ENCODE results near the gene SUN5.

Gene SUN5

DNA sequence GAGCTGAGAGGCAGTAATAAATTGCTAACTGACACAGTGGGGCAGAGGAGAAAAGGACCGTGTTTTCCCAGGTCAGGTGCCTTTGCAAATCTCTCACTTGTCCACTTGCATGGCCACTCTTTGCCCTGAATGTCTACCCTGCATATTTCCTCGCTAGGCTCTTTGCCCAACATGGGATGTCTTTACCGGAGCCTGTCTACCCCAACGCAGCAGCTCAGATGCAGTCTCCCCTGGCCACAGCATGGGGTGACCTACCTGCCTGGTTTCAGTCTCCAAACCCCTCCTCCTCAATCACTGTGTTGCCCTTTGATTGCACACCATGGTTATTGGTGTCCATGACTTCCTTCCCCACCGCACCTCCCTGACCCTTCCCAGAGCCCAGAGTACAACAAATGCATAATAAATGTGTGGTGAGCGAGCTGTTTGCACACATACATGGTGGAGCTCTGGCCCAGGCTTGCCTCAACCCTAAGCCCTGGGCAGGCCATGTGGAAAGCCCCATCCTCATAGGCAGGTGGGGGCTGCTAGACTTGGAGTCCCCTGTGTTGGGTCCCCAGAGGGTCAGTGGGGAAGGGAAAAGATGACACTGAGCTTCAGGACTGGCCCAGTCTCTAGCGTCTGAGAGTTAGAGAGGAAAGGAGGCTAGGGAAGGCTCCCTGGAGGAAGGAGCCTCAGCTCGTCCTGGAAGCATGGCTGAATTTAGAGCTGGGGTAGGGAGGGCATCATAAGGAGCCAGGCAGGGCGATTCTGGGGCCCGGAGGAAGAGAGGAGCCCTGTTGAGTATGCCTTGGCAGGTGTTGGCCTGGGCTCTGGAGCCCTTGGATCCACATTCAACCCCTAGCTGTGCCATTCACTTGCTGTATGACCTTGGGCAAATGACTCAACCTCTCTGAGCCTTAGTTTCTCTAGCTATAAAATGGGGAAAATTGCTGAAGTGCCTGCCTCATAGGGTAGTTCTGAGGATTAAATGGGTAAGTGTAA, 22.8 kb upstream of the SUN5 start:
- DNase-seq: no peak

DNA sequence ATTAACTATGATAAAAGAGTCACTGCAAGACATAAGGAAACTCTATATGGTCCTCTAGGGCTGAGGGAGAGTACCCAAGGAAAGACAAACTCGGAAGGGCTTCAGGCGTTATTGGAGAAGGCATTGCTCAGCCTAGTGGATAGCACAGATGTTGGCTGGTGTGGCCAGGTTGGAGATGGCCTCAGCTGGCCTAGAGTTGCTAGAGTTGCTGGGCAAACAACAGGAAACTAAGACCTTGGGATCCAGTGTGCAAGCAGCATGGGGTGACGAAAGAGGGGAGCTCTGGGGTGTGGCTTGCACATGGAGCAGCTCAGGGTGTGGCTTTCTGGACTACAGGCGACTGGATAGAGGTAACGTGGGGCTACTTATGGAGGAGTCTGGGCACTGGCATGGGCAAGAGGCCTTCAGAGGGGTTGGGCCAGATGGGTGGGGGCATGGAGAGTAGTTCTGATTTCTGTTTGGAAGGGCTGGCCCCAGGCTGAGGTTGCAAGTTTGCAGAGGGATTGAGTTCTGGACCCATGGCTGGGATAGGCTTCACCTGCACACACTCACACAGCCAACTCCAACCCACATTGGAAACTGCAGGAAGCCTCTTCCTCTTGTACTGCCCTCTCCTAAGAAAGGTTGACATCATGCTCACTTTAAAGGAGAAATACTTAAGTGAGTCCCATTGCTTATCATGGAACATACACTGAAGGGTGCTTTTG, 22.0 kb upstream of the SUN5 start:
- DNase-seq: no peak

DNA sequence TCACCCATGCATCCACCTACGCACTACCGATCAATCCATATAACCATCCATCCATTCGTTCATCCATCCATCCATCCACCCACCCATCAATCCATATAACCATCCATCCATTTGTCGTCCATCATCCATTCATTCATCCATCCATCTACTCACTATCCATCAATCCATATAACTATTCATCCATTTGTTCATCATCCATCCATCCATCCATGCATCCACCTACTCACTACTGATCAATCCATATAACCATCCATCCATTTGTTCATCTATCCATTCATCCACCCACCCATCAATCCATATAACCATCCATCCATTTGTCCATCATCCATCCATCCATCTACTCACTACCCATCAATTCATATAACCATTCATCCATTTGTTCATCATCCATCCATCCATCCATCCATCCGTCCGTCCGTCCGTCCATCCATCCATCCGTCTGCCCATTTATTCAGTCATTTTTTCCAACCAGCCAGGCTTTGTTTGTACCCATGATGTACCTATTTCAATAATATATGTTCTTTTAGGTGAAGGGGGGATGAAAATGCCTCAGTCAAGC, 21.2 kb upstream of the SUN5 start:
- no peak for DNase-seq

DNA sequence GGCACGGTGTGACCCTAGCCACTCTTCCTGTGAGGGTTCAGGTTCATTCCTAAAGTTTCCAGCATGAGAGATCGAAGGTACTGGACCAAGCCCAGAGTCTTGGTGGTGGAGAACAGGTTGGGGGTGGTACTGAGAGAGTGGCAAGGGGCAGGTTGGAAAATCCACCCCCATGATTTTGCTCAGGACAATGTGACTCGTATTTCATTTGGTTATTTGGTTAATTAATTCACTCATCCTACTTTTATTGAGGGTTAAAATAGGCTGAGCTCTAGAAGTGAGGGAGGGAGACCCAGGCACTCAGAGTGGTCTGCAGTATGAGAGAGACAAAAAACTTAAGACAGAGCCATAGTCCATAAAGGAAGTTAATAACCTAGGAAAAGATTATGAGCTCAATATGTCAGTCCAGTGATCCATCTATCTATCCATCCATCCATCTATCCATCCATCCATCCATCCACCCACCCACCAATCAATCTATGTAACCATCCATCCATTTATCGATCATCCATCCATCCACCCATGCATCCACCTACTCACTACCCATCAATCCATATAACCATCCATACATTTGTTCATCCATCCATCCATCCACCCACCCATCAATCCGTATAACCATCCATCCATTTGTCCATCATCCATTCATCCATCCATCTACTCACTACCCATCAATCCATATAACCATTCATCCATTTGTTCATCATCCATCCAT, 20.5 kb upstream of the SUN5 start:
- DNase-seq: no peak

DNA sequence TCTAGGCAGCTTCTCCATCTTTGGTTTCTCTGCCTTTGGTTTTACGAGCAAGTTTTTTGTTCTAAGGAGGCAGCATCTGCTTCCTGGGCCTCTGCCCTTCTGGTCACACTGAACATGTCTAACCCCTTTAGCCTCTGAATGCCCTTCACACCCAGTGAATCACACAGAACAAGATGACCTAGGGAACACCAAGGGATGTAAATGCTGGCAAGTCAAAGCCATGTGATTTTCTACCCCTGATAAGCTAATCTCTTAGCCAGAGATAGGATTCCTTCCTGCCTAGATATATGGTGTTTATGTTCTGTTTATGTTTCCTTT, 20.0 kb upstream of the SUN5 start:
- DNase-seq: no peak

DNA sequence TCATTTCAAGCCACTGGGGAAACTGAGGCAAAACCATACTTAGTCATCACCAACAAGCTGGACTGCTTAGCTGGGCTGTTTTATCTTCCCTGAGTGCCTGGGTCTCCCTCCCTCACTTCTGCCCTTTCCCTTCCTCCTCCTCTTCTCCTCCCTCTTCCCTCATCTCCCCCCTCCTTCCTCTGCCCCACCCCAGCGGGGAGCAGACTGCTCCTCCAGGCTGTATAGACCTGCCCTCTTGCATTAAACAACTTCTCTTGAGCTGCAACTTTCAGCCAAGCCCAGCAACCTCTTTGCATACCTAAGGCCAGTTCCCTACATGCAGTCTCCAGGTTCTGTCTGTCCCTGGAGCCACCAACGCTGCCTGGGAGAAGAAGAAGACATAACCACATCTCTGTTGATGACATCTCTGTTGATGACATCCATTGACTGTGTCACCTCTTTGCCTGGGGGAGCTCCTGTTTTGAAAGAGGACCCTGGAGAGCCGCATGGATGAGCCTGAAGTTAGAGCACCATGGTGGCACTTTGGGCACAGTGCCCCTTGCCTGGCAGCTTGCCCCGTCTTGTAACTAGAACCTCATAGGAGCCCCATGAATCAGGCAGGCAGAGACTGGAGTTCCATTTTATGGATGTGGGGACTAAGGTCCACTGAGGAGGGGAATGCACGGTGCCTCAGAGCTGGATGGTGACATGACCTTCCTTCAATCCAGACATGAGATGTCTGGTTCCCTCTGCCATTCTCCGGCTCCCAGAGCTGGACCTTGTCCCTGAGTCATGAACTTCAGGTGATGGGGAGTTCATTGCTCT, 19.4 kb upstream of the SUN5 start:
- no peak for DNase-seq

DNA sequence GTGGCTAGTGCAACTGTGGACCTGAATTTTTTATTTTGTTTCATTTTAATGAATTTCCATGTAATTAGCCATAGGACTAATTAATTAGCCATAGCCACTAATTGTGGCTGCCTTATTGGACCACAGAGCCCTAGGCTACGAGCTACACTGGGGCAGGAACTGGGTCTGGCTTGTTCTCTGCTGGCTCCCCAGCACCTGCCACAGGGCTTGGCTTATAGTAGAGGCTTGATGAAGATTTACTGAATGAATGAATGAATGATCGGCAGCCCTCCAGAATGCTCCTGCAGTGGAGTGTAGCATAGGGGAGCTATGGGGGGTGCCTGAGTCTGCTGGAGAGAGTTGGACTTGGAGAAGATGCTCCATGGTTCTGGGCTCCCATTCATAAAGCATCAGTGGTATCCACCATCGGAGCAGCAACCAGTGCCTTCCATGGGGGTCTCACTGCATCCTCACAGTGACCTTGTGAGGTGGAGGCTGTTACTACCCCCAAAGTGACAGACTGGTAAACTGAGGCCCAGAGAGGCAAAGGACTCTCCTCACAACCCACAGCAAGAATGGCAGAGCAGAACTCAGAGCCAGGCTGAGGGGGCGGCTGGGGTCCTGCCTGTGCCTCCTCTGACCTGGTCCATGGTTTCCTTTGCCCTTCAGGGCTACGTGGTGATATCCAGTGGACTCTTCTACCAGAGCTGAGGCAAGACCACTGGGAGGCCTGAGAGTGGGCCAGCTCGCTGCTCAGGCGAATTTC, 18.6 kb upstream of the SUN5 start:
- no peak for DNase-seq

DNA sequence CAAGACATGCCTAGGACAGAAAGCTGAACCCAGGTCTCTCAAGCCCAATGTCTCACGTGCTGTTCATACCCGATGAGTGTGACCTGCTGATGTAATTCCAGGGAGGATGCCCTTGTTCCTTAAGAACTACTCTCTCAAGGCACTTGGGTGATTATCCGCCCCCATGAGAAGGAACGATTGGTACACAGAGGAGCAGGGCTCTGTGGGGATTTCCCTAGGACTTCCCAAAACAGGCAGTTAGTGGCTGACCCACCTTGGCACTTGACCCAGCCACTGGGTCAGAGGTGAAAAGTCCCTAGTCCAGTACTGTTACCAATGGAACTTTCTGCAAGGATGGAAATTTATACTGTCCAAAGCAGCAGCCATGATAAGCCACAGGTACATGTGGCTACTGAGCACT, 18.1 kb upstream of the SUN5 start:
- no peak for DNase-seq

DNA sequence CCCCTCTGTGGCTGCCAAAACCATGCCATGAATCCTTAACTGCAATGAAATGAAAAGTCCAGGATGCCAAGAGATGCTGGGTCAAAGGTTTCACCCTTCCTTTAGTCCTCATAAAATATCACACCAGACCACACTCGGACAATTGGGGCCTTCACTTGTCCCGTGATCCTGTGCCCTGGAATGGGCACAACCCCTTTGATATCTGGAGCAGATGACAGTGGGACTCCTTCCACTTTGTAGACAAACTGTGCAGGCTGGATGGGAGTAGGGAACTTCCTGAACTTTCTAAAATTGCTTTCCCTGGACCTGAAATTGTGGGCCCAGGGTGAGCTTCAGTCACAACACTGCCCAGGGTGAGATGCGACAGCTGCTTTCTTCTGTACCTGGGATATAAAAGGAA, 17.6 kb upstream of the SUN5 start:
- DNase-seq: no peak

DNA sequence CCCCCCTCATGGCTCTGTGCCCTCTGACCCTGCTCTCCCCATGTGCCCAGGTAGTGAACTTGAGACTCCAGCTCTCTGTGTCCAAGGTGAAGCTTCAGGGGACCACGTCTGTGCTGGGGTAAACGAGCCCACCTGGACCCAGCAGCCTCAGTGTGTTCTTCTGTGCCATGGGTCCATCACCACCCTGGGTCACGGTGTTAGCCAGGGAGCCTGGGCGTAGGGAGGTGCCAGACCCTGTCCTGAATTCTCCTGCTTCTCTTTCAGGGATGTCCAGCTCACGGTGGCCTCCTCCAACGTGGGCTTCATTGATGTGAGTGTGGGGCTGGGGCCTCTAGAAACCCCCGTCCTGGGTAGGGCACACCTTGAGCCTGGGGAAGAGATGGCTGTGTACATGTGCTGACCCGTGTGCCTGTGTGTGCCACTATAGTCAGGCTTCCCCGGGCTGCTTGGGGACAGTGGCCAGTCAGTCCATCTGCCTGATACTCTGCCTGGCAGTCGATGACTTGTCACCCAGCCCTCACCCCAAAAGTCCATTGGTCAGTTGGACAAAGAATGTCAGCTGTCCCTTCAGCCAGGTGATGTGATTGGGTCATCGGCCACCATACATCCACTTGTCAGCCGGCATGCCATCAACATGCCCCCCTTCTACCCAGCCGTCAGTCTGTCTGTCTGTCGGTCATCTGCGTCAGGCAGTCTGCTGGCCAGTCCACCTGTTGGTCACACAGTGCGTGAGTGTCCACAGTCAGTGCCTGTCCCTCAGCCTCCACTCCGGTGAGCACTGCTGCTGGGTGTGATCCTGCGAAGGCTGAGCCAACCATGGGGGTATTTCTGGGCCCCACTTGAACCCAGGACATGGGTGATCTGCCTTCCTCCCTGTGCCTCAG, 16.3 kb upstream of the SUN5 start:
- DNase-seq: no peak

DNA sequence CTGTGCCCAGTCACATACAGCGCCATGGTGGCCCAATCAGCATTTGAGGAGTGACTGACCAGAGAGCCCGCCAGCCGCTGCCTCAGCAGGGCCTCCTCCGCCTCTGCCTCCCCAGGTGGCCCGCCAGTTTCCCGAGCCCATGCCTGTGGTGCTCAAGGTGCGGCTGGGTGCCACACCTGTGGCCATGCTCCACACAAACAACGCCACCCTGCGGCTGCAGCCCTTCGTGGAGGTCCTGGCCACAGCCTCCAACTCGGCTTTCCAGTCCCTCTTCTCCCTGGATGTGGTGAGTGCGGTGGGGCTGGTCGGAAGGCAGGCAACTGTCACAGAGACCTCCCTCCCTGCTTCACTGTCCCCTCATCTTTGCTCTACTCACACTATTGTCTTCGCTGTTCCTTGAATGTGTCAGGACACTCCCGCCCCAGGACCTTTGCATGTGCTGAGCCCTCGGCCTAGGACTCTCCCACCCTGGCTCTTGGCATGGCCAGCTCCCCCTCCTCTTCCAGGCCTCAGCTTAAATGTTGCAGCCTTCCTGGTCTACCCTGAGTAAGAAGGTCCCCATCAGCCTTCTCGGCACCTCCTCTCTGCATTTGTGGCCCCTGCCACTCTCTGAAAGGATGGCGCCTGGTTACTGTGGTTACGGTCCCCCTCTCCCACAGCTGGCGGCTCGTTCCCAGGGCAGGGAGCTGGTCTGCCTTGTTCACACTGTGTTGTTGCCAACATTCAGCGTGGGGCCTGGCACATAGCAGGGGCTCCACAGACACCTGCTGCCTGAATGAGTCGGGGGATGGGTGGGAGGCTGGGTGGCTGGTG, 15.4 kb upstream of the SUN5 start:
- no peak for DNase-seq

DNA sequence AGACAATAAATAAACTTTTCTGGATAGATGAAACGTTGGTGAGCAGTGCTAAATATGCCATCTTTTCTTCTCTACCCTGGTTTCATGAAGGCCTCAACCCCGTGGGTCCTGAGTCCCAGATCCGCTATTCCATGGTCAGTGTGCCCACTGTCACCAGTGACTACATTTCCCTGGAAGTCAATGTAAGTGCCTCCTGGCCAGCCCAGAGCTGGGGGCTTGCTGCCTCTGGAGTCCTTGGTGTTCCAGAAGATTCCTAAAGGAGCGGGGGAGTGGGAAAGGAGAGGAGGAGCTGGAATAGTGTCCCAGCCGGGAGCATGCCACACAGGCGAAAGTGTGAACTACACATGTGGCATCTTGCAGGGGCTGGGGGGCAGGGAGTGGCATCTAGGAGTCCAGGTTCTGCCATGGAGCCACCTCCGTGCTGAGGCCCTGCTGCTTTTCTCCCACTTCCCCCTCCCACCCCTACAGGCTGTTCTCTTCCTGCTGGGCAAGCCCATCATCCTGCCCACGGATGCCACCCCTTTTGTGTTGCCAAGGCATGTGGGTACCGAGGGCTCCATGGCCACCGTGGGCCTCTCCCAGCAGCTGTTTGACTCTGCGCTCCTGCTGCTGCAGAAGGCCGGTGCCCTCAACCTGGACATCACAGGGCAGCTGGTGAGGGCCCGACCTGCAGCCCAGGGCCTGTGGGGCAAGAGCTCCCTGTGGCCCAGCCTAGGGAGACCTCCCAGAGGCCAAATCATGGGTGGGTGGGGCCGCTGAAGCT, 14.1 kb upstream of the SUN5 start:
- DNase-seq: no peak

DNA sequence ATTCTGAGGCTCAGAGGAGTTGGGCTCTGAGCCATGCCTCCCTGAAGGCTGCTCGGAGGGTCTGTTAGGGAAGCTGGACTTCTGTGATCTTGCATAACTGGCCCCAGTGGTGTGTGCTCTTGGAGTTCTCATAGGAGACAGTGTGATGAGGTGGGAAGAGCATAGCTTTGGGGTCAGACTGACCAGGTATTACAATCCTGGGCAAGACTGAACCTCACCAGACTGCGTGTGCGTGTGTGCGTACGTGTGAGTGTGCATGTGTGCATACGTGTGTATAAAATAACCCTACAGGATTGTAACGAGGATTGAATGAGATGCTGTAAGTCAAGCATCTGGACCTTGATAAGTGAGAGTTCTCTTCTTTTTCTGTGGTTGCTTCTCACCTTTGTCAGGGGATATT, 13.3 kb upstream of the SUN5 start:
- DNase-seq: no peak

DNA sequence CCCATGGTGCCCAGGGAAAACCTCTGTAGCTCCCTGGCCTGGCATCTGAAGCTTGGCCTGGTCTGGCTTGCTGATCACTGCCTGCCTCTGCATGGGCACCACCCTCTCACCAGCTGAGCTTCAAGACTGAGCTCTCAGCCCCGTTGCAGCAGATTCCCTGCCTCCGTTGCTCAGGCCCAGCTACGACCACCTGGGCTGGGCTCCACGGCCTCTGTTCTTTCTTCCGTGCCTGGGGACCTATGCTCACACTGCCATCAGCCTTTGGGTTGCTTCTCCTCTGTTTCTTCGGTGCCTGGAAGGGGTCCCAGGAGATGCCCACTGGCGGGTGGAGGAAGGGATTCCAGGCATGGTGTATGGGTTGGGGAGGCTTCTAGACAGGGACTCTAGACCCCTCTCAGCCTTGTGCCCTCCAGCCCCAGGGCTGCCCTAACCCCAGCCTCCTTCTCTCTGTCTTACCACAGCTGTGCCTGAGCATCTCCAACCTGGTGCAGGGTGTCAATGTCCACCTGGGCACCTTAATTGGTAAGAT, 12.4 kb upstream of the SUN5 start:
- no peak for DNase-seq

DNA sequence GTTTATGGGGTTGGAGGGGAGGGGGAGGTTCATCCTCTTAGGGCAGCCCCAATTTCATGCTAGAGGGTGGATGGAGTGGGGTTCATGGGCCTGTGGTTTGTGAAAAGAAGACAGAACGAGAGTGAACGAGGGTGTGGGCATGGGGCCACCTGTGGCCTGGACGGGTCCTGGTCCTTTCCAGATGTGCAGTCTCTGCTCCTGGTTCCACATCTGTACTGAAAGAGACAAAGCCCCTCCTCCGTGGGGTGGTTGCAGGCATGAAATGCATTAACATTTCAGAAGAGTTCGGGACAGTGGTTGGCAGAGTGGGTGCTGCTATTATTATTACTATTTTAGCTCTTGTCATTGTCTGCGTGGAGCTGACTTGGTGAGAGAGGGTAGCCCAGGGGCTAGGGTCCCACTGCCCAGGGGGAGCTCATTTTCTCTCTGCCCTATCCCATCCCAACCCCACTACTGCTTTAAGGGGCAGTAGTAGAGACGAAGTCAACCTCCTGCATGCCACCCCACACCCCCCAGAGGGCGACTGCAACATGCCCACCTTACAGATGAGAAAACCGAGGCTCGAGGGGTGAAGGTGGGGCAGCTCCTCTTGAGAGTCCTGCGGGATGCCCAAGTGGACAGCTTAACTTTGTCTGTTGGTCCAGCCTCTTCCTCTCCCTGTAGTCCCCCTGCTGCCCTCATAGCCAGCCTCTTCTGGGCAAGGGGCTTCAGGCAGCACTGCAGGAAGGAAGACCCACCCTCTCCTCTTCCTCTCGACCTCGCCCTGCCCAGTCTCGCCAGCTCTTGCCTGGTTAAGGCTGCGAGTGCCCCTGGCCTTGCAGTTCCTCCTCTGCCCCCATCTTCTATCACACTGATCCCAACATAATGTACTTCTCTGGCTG, 11.7 kb upstream of the SUN5 start:
- DNase-seq: no peak

DNA sequence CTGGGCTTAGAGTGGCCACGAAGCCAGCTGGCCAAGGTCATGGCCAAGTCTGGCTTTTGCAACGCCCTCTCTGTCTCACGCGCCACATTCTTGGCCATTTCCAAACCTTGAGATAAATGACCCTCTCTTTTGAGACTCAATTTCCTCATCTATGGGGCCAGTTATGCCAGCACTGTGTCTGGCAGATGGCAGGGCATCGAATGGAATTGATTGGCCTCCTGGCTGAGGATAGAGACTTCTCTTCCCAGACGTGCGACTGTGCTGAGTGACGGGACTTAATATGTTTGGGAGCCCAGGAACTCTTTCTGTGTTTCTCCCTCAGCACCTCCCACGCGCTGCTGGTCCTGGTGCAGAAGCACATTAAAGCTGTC, 10.9 kb upstream of the SUN5 start:
- DNase-seq: no peak

DNA sequence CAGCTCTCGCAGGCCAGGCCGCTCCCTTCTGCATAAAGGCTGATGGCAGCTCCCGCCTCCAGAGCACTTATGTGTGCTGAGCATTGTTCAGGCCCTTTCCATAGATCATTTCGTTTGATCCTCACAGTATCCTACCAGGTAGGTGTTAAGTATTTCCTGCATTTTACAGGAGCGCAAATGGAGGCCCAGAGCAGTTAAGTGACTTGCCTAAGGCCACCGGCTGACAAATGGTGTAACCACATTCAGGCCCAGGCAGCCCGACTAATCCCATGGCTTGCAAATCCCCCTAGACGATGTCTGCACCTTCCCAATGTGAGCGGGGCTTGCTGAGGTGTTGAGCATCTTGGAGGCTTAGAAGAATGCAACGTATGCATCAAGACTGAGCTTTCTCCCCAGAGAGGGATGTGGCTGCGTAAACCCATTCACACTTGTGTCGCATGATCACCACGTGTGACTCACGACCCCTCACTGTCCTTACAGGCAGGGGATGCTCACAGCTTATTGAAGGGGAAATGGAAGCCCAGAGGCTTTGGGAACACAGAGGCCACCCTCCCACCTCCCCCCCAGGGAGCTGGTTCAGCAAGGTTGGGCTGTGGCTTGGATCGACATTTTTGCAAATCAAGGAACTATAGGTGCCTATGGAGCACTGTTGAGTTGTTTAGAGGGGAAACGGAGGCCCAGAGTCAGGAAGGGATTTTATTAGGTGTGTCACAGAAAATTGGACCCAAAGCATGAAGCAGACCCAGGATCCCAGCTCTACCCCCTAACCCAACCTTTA, 10.3 kb upstream of the SUN5 start:
- no peak for DNase-seq
